ENCODE data around the gene TMEM156.
"Not testable (repeated sequence)": the region's sequence is repeated elsewhere in the genome, so short reads cannot be mapped to it uniquely, and the experiment has no call there.

The TMEM156 gene

GRCh38 chr4:39043861-39044363, 11.7 kb upstream of the TMEM156 start:
- no peak for DNase-seq (ENCODE audit: low read depth, low spot score)

DNA sequence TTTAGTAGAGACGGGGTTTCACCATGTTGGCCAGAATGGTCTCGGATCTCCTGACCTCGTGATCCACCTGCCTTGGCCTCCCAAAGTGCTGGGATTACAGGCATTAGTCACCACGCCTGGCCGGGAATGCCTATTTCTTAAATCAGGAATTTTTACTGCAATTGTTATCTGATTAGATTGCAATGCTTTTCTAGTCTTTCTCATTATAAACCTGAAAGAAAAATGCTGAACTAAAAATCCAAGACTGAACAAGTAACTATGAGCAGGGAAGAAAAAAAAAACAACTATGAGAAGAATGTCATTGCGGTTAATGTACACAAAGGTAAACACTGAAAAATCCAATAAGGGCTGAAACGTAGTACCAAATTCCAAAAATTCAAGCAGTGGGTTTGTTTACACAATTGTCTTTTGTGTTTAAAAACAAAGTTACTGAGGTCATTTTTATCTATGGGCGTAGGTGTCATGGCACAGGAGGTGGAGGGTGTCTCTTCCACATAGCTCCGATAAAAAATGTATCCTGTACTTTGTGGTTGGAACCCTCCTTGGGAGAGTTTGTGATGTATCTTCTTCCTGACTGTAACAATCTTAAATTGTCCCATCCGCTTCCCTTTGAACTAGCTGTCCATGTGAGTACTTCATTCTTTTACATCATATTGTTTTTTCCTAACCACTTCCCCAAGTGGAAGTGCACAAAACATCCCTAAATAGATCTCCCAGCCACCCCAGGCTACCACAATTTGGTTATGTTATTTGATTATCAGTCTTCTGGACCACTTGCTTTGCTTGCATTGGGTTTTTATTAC, 11.1 kb upstream of the TMEM156 start:
- no peak for DNase-seq (ENCODE audit: low read depth, low spot score)

DNA sequence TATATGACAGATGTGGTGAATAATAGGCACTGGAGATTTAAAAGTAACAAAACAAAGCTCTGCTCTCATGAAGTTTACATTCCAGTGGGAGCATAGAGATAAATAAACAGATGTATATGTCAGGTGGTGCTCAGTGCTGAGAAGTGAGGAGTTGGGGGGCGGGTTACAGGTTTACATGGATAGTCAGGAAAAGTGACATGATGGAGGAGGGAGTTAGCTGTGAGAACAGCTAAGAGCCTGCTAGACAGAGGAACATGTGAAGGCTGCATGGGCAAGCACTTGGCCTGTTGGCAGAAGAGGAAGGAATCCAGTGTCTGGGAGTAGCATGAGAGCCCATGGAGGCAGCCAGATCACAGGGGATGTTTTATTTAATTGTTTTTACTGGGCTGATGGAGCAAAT, 10.2 kb upstream of the TMEM156 start:
- DNase-seq (ENCODE audit: low read depth, low spot score) = no peak

DNA sequence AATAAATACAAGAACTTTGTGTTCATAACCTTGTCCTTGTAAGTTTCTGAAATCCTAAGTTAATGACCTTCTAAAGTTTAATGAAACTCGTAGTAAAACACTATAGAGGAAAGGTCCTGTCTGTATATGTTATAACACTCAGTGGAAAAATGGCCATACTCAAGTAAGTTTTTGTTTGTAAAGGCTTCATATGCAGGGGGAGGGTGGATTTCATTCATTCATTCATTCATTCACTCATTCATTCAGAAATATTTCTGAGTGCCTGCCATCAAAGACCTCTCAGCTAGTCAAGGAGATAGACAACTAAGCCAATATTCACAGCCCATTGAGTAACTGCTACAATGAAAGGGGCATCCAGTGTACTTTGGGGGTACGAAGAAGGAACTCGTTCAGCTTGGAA, 6.9 kb upstream of the TMEM156 start:
- no peak for DNase-seq (ENCODE audit: low read depth, low spot score)

- DNase-seq (ENCODE audit: low read depth, low spot score) = no peak
Observed at GRCh38 chr4:39037941-39038340, 5.7 kb upstream of the TMEM156 start.

DNA sequence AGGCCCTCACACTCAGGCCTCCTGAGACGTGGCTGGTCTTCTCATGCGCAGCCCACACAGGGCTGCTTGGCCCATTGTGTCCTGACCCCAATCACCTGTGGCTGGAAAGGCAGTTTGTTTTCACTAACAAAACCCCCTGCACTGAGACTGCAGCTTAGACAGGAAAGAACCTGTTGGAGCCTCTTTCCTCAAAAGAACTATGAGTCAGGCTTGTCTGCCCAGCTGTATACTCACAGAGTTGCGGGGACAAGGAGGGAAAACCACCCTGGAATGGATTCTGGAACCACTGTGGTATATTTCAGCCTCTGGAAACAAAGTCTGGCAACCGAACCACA, 5.2 kb upstream of the TMEM156 start:
- DNase-seq (ENCODE audit: low read depth, low spot score) = no peak

DNA sequence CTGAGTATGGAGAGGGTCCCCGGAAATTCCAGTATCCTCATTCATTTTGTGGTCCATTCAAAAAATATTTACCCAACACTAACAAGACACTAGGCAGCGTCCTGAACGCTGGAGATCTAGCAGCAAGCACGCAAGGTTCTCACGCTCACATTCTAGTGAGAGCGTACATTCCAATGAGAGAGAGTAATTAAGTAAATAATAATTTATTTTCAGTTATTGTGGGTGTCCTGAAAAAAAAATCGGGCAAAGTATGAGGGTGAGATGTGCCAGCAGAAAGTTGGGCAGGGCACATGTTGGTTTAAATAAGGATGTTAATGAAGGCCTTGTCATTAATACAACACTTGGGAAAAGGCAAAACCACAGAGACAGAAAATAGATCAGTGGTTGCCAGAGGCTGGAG, 4.0 kb upstream of the TMEM156 start:
- DNase-seq (ENCODE audit: low read depth, low spot score) = no peak

GRCh38 chr4:39031590-39032020, 604 bp downstream of the TMEM156 start:
- not testable (repeated sequence) for DNase-seq (ENCODE audit: low read depth, low spot score)

DNA sequence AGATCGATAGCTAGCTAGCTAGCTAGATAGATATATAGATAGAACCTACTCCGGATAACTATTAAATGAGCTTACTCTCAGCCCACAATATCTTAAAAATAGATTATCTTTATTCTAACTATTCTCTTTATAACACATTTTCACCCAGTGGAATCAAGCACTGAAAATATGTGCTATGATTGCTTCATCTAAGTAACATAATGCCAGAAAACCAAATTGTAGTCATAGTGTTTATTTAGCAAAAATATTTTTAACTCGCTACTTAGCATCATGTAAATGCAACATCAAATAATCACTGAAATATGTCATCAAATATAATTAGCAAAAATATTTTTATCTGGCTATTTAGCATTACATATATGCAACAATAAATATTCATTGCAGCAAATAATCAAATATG, 1.5 kb downstream of the TMEM156 start:
- DNase-seq (ENCODE audit: low read depth, low spot score) = no peak

- DNase-seq (ENCODE audit: low read depth, low spot score) = no peak
Observed at GRCh38 chr4:39029752-39030694, 2.2 kb downstream of the TMEM156 start.

GRCh38 chr4:39026096-39026495, 6.1 kb downstream of the TMEM156 start:
- DNase-seq (ENCODE audit: low read depth, low spot score) = no peak

GRCh38 chr4:39025552-39026085, 6.6 kb downstream of the TMEM156 start:
- DNase-seq (ENCODE audit: low read depth, low spot score) = no peak

GRCh38 chr4:39024311-39024865, 7.8 kb downstream of the TMEM156 start:
- DNase-seq (ENCODE audit: low read depth, low spot score) = no peak

- no peak for DNase-seq (ENCODE audit: low read depth, low spot score)
Observed at GRCh38 chr4:39023059-39023458, 9.2 kb downstream of the TMEM156 start.

DNA sequence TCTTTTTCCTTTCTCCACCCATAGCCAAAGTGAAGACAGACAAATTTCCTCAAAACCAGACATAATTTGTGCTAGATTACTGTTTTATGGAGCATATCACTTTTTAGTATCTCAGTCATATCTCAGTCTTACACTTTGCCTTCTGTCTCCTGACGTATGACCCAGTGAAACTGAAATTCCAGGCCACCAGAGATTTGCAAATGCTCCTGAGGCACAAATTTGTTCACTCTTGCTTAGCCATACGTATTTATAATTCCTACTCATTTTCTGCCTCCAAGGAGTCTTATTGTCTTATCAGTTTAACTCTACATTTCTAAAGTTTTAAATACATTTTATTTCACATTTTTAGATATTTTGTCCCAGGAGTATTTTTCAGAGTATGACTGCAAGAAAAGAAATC, 10.0 kb downstream of the TMEM156 start:
- no peak for DNase-seq (ENCODE audit: low read depth, low spot score)

- DNase-seq (ENCODE audit: low read depth, low spot score) = no peak
Observed at GRCh38 chr4:39021631-39022030, 10.6 kb downstream of the TMEM156 start.

DNA sequence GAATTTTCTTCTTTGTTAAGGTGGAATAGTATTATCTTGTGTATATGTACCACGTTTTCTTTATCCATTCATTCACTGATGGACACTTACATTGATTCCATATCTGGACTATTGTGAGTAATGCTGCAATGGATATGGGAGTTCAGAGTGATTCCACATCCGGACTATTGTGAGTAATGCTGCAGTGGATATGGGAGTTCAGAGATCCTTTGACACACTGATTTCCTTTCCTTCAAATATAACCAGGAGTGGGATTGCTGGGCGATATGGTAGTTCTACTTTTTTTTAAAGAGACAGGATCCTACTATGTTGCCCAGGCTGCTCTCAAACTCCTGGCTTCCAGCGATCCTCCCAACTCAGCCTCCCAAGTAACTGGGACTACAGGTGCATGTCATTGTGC, 12.1 kb downstream of the TMEM156 start:
- DNase-seq (ENCODE audit: low read depth, low spot score) = no peak

DNA sequence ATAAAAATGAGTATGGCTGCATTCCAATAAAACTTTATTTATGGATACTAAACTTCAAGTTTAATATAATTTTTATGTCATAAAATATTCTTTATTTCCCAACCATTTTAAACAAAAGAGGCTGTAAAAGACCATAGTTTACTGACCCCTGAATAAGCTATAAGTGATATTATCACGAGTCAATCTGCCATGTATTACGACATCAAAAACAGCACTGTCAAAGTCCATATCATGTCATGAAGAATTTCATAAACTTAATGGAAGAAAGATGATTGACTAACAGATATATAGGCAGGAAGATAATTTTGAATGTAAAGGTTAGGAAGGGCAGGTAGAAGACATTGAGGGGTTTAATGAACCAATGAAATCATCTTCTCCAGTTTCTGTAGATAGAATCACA, 18.2 kb downstream of the TMEM156 start:
- no peak for DNase-seq (ENCODE audit: low read depth, low spot score)

DNA sequence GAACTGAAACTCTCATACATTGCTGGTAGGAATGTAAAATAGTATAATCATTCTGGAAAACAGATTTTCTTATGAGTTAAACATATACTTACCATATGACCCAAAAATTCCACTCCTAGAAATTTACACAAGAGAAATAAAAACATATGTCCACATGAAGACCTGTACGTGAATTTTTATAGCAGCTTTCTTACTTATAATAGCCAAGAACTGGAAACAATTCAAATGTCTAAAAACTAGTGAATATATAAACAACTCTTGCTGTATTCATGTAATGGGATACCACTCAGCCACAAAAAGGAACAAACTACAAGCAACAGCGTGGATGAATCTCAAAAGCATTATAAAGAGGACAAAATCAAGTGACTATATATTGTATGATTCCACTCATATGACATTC, 27.5 kb downstream of the TMEM156 start:
- DNase-seq (ENCODE audit: low read depth, low spot score) = no peak

- DNase-seq (ENCODE audit: low read depth, low spot score) = not testable (repeated sequence)
Observed at GRCh38 chr4:39002058-39002457, 30.2 kb downstream of the TMEM156 start.

DNA sequence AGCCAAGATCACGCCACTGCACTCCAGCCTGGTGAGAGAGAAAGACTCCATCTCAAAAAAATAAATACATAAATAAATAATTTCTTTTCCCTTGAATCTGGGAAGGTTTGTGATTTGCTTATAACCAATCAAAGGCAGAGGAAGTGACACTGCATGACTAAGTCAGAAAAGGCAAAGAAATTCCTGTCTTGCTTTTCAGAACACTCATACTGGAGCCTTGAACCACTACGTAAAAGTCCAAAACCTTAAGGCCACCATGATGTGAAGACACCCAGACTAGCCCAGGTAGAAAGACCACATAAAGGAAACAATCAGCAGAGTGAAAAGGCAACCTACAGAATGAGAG, 36.6 kb downstream of the TMEM156 start:
- DNase-seq (ENCODE audit: low read depth, low spot score) = no peak

- no peak for DNase-seq (ENCODE audit: low read depth, low spot score)
Observed at GRCh38 chr4:38994135-38994534, 38.1 kb downstream of the TMEM156 start.

Measured in iPS DF 19.7 (cell line).